Neuronal stem cell (in vitro differentiated cells): ENCODE results near the gene CCDC170.

Source experiments
- DNase-seq: peaks from one replicate; pipeline ENCODE4 v3.0.0-alpha.2; 2013; ENCODE audit warnings: low spot score
- H2AFZ ChIP-seq: one replicate; pipeline ENCODE4 v1.6.1; 2013; ENCODE audit warnings: mild to moderate bottlenecking, low read length, inconsistent platforms
- H2AK5ac ChIP-seq: 2 replicates; pipeline ENCODE4 v1.6.1; 2013; ENCODE audit warnings: low read depth, mild to moderate bottlenecking, inconsistent platforms, low read length, moderate library complexity, mixed read lengths
- H2BK120ac ChIP-seq: 2 replicates; pipeline ENCODE4 v1.6.1; 2013; ENCODE audit warnings: low read depth, mild to moderate bottlenecking, inconsistent platforms, low read length, moderate library complexity, mixed read lengths
- H2BK12ac ChIP-seq: one replicate; pipeline ENCODE4 v1.6.1; 2013; ENCODE audit warnings: low read length, inconsistent platforms
- H2BK15ac ChIP-seq: 2 replicates; pipeline ENCODE4 v1.6.1; 2013; ENCODE audit warnings: mild to moderate bottlenecking, low read length, inconsistent platforms, mixed read lengths
- H2BK5ac ChIP-seq: one replicate; pipeline ENCODE4 v1.6.1; 2013; ENCODE audit warnings: inconsistent platforms, mild to moderate bottlenecking, low read length, moderate library complexity
- H3K14ac ChIP-seq: one replicate; pipeline ENCODE4 v1.6.1; 2013; ENCODE audit warnings: low read length, inconsistent platforms
- H3K18ac ChIP-seq: 2 replicates; pipeline ENCODE4 v1.6.1; 2013; ENCODE audit warnings: low read length, inconsistent platforms
- H3K23ac ChIP-seq: 2 replicates; pipeline ENCODE4 v1.6.1; 2013; ENCODE audit warnings: low read depth, mild to moderate bottlenecking, mixed read lengths, low read length, inconsistent platforms; ENCODE audit not compliant: poor library complexity
- H3K27ac ChIP-seq: replicated peaks from 3 replicates; pipeline ENCODE4 v1.5.1; 2013; ENCODE audit warnings: low read length, inconsistent platforms
- H3K27me3 ChIP-seq, 3 experiments: 2 replicates each; pipeline ENCODE4 v1.6.1; 2013; ENCODE audit warnings: low read length in 3 of 3, mild to moderate bottlenecking in 2 of 3, inconsistent platforms in 1 of 3, low read depth in 1 of 3, mixed read lengths in 1 of 3, moderate library complexity in 1 of 3; ENCODE audit not compliant: control insufficient read depth in 3 of 3, insufficient read depth in 3 of 3
- H3K36me3 ChIP-seq, 2 donors: replicated peaks in 1 of 2; 2 replicates each; pipeline ENCODE4 v1.6.1; 2013; ENCODE audit warnings: low read length in 2 of 2; ENCODE audit not compliant: control insufficient read depth in 2 of 2, insufficient read depth in 2 of 2
- H3K4ac ChIP-seq: 2 replicates; pipeline ENCODE4 v1.6.1; 2013; ENCODE audit warnings: inconsistent platforms, mild to moderate bottlenecking, low read length, moderate library complexity
- H3K4me1 ChIP-seq, 2 donors: 1 replicate in 1 of 2; 2 replicates in 1 of 2; pipeline ENCODE4 v1.6.1; 2013; ENCODE audit warnings: low read length in 2 of 2, low read depth in 1 of 2; ENCODE audit not compliant: control insufficient read depth in 2 of 2, insufficient read depth in 1 of 2
- H3K4me2 ChIP-seq: one replicate; pipeline ENCODE4 v1.6.1; 2013; ENCODE audit warnings: mild to moderate bottlenecking, low read length, inconsistent platforms; ENCODE audit not compliant: insufficient read depth, poor library complexity, severe bottlenecking
- H3K4me3 ChIP-seq, 2 donors: 2 replicates each; pipeline ENCODE4 v1.5.1; 2013; ENCODE audit warnings: low read length in 2 of 2, mild to moderate bottlenecking in 2 of 2, inconsistent platforms in 1 of 2, moderate library complexity in 1 of 2
- H3K79me1 ChIP-seq: one replicate; pipeline ENCODE4 v1.6.1; 2013; ENCODE audit warnings: low read depth, mild to moderate bottlenecking, inconsistent platforms, low read length, moderate library complexity
- H3K9ac ChIP-seq: one replicate; pipeline ENCODE4 v1.6.1; 2013; ENCODE audit warnings: mild to moderate bottlenecking, low read depth, low read length, inconsistent platforms; ENCODE audit not compliant: poor library complexity
- H3K9me3 ChIP-seq, 2 donors: replicated peaks in 1 of 2; 2 replicates each; pipeline versions ENCODE3 to v1.6.1; 2013; ENCODE audit warnings: low read length in 2 of 2, mild to moderate bottlenecking in 2 of 2, inconsistent platforms in 1 of 2, low read depth in 1 of 2, mixed read lengths in 1 of 2, moderate library complexity in 1 of 2; ENCODE audit not compliant: control insufficient read depth in 2 of 2, insufficient read depth in 1 of 2
- H4K8ac ChIP-seq: one replicate; pipeline ENCODE4 v1.6.1; 2013; ENCODE audit warnings: low read depth, mild to moderate bottlenecking, inconsistent platforms, low read length, moderate library complexity
- H4K91ac ChIP-seq: one replicate; pipeline ENCODE4 v1.6.1; 2013; ENCODE audit warnings: low read length, low read depth, mild to moderate bottlenecking, inconsistent platforms; ENCODE audit not compliant: poor library complexity
- WGBS, 2 donors: extraction: QIAGEN DNeasy Blood & Tissue Kit; methylation state at CpG; one replicate each; pipeline ENCODE4 v1.1.7; 2013; ENCODE audit warnings: missing lambda C conversion rate in 2 of 2, mixed read lengths in 1 of 2; ENCODE audit not compliant: insufficient read length in 2 of 2, insufficient replicate concordance in 1 of 2; ENCODE audit errors: extremely low coverage in 2 of 2; 5-methylcytosine and 5-hydroxymethylcytosine counted together

CCDC170 gene

DNA sequence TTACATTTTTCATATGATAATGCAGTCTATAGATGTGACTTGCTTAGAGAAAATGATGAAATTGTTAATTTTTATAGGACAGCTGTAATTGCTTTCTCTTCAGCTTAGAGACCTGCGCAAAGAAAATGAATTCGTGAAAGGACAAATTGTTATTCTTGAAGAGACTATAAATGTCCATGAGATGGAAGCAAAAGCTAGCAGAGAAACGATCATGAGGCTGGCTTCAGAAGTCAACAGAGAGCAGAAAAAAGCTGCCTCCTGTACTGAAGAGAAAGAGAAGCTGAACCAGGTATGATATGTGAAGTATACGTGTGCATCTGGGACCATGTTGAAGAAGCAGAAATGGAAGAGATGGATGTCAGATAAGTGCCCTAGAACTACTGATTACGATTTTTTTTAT lies 54.4 kb downstream of the CCDC170 start:
- no peak overlapping the region for H3K9ac ChIP-seq
- H3K27ac ChIP-seq, result no peak overlapping the region
- H3K9me3 ChIP-seq, result peaks cover 0 to 2% of the 10 kb centered on the region in 2 donors
- no peak overlapping the region for H3K18ac ChIP-seq
- no peak for DNase-seq
- no peak overlapping the region for H2AFZ ChIP-seq
- no peak overlapping the region for H2AK5ac ChIP-seq
- no peaks in the 10 kb centered on the region for H3K4me1 ChIP-seq
- H4K8ac ChIP-seq, result no peak overlapping the region
- no peaks in the 10 kb centered on the region for H3K27me3 ChIP-seq
- H3K79me1 ChIP-seq, result no peaks in the 10 kb centered on the region
- WGBS, 2 donors, result no CpG with 5 or more reads among the region's 5 CpGs
- no peak overlapping the region for H3K23ac ChIP-seq
- H3K4me2 ChIP-seq, result no peak overlapping the region
- H3K4ac ChIP-seq, result no peak overlapping the region
- no peak overlapping the region for H3K4me3 ChIP-seq
- H2BK120ac ChIP-seq, result no peak overlapping the region
- H4K91ac ChIP-seq, result no peak overlapping the region
- no peak overlapping the region for H2BK12ac ChIP-seq
- H3K36me3 ChIP-seq, result no peaks in the 10 kb centered on the region
- no peak overlapping the region for H3K14ac ChIP-seq
- no peak overlapping the region for H2BK5ac ChIP-seq
- H2BK15ac ChIP-seq, result no peak overlapping the region

DNA sequence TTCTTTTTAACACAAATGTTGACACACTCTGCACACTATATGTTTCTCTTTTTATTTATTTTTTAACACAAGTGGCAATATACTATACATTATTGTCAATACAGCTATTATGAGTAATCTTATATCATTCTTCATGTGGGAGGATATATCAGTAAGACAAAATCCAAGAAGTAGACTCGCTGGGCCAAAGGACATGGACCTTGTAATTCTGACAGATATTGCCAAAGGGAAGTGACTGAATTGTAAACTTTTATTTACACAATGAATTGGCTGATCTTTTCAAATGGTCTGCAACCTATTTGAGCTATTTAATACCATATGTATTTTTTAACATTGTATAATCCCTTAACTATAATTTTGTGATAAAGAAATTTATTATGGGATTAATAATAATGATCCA lies 56.0 kb downstream of the CCDC170 start:
- WGBS, 2 donors, result no CpG with 5 or more reads among the region's 1 CpG
- no peak overlapping the region for H2BK15ac ChIP-seq
- H2BK12ac ChIP-seq, result no peak overlapping the region
- no peaks in the 10 kb centered on the region for H3K36me3 ChIP-seq
- no peak overlapping the region for H2AK5ac ChIP-seq
- H3K4me3 ChIP-seq, result no peak overlapping the region
- peaks cover 0 to 2% of the 10 kb centered on the region in 2 donors for H3K9me3 ChIP-seq
- no peaks in the 10 kb centered on the region for H3K4me1 ChIP-seq
- H3K4ac ChIP-seq, result no peak overlapping the region
- no peak overlapping the region for H4K91ac ChIP-seq
- no peaks in the 10 kb centered on the region for H3K79me1 ChIP-seq
- H2AFZ ChIP-seq, result no peak overlapping the region
- H3K23ac ChIP-seq, result no peak overlapping the region
- H3K27ac ChIP-seq, result no peak overlapping the region
- no peak overlapping the region for H3K4me2 ChIP-seq
- DNase-seq, result no peak
- no peak overlapping the region for H2BK5ac ChIP-seq
- no peak overlapping the region for H3K18ac ChIP-seq
- H3K14ac ChIP-seq, result no peak overlapping the region
- no peaks in the 10 kb centered on the region for H3K27me3 ChIP-seq
- H4K8ac ChIP-seq, result no peak overlapping the region
- no peak overlapping the region for H3K9ac ChIP-seq
- H2BK120ac ChIP-seq, result no peak overlapping the region

DNA sequence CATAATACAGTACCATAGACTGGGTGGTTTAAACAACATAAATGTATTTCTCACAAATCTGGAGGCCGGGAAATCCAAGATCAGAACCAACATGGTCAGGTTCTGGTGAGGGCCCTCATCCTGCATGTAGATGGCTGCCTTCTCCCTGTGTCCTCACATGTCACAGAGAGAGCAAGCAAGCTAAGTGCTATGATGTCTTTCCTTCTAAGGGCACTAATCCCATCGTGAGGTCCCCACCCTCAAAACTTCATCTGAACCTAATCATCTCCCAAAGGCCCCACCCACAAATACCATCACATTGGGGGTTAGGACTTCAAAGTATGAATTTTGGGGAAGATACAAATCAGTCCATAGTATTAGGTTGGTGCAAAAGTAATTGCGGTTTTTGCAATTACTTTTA lies 56.8 kb downstream of the CCDC170 start:
- Histone ChIP-seq H2BK120ac (no peak overlapping the region), H4K8ac (no peak overlapping the region), H3K9ac (no peak overlapping the region), H2AK5ac (no peak overlapping the region), H3K4me3 (no peak overlapping the region), H3K14ac (no peak overlapping the region), H2BK5ac (no peak overlapping the region), H4K91ac (no peak overlapping the region), H3K23ac (no peak overlapping the region), H2BK15ac (no peak overlapping the region), H3K4me2 (no peak overlapping the region), H3K9me3 (peaks cover 0 to 2% of the 10 kb centered on the region in 2 donors), H3K4me1 (no peaks in the 10 kb centered on the region), H3K4ac (no peak overlapping the region), H2BK12ac (no peak overlapping the region), H3K79me1 (no peaks in the 10 kb centered on the region), H3K18ac (no peak overlapping the region), H3K27ac (no peak overlapping the region), H3K36me3 (no peaks in the 10 kb centered on the region), H3K27me3 (no peaks in the 10 kb centered on the region), H2AFZ (no peak overlapping the region)
- WGBS, 2 donors, result no CpG with 5 or more reads among the region's 3 CpGs
- DNase-seq, result no peak

DNA sequence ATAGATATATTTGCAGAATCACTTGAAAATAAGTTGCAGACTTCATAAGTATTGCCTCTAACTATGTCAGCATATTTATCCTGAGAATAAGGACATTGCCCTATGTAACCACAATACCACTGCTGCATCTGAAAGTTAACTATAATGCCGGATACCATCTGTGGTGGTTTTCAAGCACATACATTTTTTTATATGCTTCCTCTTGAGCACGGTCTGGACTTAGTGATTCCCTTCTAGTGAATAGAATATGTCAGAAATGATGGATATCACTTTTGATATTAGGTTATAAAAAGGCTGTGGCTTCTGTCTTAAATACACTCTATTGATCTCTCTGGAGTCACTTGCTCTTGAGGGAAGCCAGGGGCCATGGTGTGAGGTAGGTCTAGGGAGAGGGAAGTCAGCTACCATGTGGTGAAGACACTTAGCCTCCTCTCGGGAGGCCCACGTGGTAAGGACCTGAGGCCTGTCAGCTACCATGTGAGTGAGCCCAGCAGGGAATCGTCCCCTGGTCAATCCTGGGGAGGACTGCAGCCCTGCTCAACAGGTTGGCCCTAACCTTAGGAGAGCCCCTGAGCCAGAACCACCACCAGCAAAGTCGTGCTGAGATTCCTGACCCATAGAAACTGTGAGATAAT lies 57.5 kb downstream of the CCDC170 start:
- DNase-seq, result no peak
- Histone ChIP-seq H2BK5ac (no peak overlapping the region), H2AK5ac (no peak overlapping the region), H3K14ac (no peak overlapping the region), H3K4ac (no peak overlapping the region), H2BK15ac (no peak overlapping the region), H3K27me3 (no peaks in the 10 kb centered on the region), H2BK120ac (no peak overlapping the region), H3K9me3 (peaks cover 0 to 2% of the 10 kb centered on the region in 2 donors), H2AFZ (no peak overlapping the region), H3K23ac (no peak overlapping the region), H3K27ac (no peak overlapping the region), H4K91ac (no peak overlapping the region), H3K4me1 (no peaks in the 10 kb centered on the region), H2BK12ac (no peak overlapping the region), H3K36me3 (no peaks in the 10 kb centered on the region), H3K4me3 (peak overlapping the region in 1 of 2 donors; percentile 70), H3K79me1 (no peaks in the 10 kb centered on the region), H3K4me2 (no peak overlapping the region), H3K18ac (peak overlapping the region; percentile 27), H3K9ac (no peak overlapping the region), H4K8ac (no peak overlapping the region)
- WGBS, 2 donors, result no CpG with 5 or more reads among the region's 6 CpGs
